Kidney epithelial cell (primary cell): ENCODE data around the gene SHLD1. TPM values are rescaled to one million over a fixed set of nuclear protein-coding genes. Genes with fewer than 3 reads are reported as not detected.

ENCODE experiments used
- DNase-seq: peaks from one replicate; pipeline ENCODE4 v3.0.0-alpha.2; 2010; ENCODE audit warnings: low read depth
- H3K27me3 ChIP-seq: 2 replicates; pipeline ENCODE4 v1.6.0; 2011; ENCODE audit warnings: low read length; ENCODE audit not compliant: control insufficient read depth, insufficient read depth
- H3K36me3 ChIP-seq: 2 replicates; pipeline ENCODE4 v1.5.1; 2011; ENCODE audit warnings: low read length; ENCODE audit not compliant: control insufficient read depth, insufficient read depth
- H3K4me3 ChIP-seq: 2 replicates; pipeline ENCODE4 v1.5.1; 2011; ENCODE audit warnings: low read depth, mild to moderate bottlenecking, control low read depth, low read length
- total RNA-seq: library from RNA; depleted of rRNA; stranded (reverse); fragments of >200 nt; gene quantifications from 2 replicates; pipeline ENCODE4 v1.2.3, GENCODE V29; 2015
- TF ChIP-seq, protein P1 (sequence below): IDR thresholded peaks from 2 replicates; pipeline ENCODE4 v1.5.1; 2011; ENCODE audit warnings: mild to moderate bottlenecking, moderate library complexity, low read length, control low read depth, inconsistent platforms; ENCODE audit not compliant: insufficient read depth, poor library complexity, severe bottlenecking

SHLD1 gene
- total RNA-seq, 1 donor from 2014 or later = 1.3 TPM

DNA sequence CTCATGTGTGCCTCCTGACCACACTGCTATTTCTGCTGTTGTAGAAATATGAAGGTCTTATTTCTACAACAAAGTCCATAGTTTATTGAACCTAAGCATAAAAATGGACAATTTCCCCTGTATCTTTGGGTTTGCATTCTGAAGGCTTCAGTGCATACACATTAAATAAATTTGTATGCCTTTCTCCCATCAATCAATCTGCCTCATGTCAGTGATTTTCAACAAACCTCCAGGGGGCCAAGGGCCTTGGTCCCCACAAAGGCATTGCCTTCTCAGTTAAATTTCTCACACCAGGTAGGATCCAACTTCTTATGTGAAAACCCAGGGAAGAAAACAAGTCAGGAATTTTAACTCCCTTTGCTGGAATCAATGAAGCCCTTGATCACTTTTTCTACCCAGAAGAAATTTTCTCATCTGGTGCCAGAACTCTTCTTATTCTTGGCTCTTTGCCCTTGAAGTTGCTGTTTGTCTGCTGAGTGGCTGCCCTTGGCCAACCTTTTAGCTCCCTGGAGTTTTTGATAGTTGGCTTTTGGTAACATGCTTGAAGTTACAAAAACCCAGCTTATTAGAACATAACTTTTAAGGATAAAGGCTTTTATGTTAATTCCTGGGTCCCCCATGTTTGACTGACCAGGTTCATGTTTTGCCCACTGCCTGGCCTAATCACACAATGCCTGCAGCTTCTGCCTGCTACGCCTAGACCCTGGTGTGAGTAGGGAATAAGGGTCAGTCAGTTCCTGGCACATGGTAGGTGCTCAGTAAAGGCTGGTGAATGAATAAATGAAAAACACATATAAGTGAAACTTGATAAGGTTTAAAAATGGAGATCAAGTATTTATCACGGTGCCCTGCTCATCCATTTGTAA is 37.0 kb downstream of the SHLD1 start:
- DNase-seq = no peak
- Histone ChIP-seq H3K36me3 (no peaks in the 10 kb centered on the region), H3K27me3 (no peaks in the 10 kb centered on the region), H3K4me3 (no peak overlapping the region)
- TF ChIP-seq, protein P1, sequence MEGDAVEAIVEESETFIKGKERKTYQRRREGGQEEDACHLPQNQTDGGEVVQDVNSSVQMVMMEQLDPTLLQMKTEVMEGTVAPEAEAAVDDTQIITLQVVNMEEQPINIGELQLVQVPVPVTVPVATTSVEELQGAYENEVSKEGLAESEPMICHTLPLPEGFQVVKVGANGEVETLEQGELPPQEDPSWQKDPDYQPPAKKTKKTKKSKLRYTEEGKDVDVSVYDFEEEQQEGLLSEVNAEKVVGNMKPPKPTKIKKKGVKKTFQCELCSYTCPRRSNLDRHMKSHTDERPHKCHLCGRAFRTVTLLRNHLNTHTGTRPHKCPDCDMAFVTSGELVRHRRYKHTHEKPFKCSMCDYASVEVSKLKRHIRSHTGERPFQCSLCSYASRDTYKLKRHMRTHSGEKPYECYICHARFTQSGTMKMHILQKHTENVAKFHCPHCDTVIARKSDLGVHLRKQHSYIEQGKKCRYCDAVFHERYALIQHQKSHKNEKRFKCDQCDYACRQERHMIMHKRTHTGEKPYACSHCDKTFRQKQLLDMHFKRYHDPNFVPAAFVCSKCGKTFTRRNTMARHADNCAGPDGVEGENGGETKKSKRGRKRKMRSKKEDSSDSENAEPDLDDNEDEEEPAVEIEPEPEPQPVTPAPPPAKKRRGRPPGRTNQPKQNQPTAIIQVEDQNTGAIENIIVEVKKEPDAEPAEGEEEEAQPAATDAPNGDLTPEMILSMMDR = no peak

DNA sequence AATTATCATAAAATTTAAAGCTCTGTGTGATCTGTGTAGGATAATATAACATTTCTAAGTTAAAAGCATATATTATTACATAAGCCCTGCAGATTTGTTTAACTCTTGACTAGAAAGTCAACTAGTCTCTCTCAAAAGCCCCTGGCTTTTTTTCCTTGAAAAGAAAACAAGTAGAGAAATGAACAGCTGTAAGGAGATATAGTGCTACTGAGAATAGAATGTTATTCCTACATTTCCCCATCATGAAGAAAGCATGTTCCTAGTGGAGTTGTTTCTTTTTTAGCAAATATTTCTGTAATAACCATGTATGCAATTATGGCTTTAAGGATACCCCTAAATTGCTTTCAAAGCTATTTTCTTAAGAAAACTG is 37.6 kb downstream of the SHLD1 start:
- TF ChIP-seq, protein P1 = no peak
- DNase-seq = no peak
- H3K36me3 ChIP-seq = no peaks in the 10 kb centered on the region
- H3K27me3 ChIP-seq = no peaks in the 10 kb centered on the region
- no peak overlapping the region for H3K4me3 ChIP-seq

DNA sequence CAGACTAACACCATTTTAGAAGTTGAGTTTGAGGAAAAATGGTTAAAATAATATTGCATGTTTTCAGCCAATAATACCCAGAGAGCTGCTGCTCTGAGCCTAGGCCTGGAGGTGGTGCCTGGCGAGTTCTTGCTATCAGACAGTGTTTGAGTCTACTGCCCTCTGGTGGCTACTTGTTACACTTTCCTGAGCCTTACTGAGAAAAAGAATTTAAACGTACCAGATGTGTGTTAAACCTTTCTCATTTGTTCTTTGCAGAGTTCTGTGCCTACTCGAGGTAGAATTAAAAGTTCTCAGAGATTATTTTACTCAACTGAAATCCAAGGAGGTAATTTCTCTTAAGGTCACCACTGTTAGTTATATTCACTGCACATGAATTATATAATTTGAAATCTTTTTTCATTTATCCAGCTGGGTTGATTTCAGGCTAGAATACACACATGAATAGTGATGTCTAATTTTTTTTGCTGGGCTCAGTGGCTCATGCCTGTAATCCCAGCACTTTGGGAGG is 38.2 kb downstream of the SHLD1 start:
- TF ChIP-seq, protein P1 = peak; percentile 81
- Histone ChIP-seq H3K4me3 (no peak overlapping the region), H3K27me3 (no peaks in the 10 kb centered on the region), H3K36me3 (no peaks in the 10 kb centered on the region)
- peak; percentile 56 for DNase-seq

DNA sequence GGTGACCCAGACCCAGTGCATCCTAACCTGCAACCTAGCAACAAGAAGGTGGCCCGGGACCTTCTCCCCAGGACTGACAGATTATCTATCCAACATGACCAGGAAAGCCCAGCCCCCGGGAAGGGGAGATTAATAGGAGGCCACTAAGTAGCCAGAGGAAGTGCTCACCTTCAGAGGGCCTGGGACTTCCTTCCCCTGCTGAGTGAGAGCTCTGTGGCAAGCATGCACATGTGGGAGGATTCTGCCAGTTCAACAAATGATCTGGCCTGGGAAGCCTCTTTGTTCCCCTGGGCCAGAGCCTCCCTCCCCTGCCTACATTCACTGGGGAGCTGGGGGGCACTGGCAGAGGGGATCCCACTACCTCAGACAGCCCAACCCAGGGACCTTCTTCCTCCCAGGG is 39.6 kb downstream of the SHLD1 start:
- no peaks in the 10 kb centered on the region for H3K36me3 ChIP-seq
- no peak overlapping the region for H3K4me3 ChIP-seq
- no peak for DNase-seq
- no peaks in the 10 kb centered on the region for H3K27me3 ChIP-seq
- TF ChIP-seq, protein P1 = no peak

DNA sequence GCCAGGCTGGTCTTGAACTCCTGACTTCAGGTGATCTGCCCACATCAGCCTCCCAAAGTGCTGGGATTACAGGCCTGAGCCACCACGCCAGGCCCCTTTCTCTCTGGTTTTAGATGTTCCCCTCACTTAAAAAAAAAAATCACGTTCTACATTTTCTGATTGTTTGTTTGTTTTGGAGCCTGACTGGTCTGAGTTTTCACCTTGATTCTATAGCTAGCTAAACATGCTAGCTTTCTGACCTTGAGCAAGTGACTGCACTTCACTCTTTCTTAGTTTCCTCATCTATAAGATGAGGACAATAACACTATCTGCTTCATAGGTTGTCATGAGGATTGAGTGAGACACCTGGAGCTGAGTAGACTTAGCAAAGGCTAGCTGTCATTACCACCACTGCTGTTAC is 43.7 kb downstream of the SHLD1 start:
- Histone ChIP-seq H3K36me3 (no peaks in the 10 kb centered on the region), H3K27me3 (no peaks in the 10 kb centered on the region), H3K4me3 (no peak overlapping the region)
- no peak for DNase-seq
- TF ChIP-seq, protein P1 = no peak
